Activated naive CD8-positive, alpha-beta T cell (primary cell): ENCODE measurements around the gene PI4KA.
A peak's percentile ranks its signal among the peaks of the same experiment; 100 is the strongest.

Experiments
- H3K27ac Mint-ChIP-seq: one replicate; pipeline ENCODE4 v1.8.0; 2021; ENCODE audit warnings: mixed read lengths
- H3K27me3 Mint-ChIP-seq: one replicate; pipeline ENCODE4 v1.8.0; 2021; ENCODE audit warnings: mixed read lengths
- H3K36me3 Mint-ChIP-seq: one replicate; pipeline ENCODE4 v1.8.0; 2021; ENCODE audit warnings: mixed read lengths
- H3K4me1 Mint-ChIP-seq: one replicate; pipeline ENCODE4 v1.8.0; 2021; ENCODE audit warnings: low read depth, mixed read lengths
- H3K4me3 Mint-ChIP-seq: one replicate; pipeline ENCODE4 v1.8.0; 2021; ENCODE audit warnings: mild to moderate bottlenecking, mixed read lengths
- H3K9me3 Mint-ChIP-seq: one replicate; pipeline ENCODE4 v1.8.0; 2021; ENCODE audit warnings: low read depth, mixed read lengths

PI4KA gene

DNA sequence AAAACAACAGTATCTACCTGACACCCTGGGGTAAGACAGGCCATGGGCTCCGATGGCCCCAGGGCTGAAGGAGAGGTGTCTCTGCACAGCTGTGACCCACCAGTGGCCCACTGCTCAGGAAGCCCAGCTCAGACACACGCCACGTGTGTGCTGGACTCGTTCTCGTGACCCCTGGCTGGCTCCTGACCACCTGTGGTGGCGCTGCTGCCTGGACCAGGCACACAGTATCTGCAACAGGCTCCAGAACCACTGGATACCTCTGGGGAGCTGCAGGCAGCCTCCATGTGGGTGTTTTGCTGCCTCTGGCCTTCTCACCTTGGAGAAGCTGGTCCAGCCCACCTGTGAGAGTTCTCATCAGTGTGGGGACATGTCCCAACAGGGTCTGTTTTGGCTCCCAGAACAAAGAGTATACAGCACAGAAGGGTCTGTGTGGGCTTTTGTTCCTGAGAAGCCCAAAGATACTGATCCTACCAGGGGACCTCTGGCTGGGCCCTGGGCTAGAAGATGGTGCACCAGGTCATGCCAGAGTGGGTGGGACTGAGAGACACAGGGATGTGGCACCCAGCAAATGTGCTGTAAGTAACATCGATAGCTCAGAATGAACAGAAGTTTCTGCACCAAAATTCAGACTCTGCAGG, 106.4 kb downstream of the PI4KA start:
- no peak overlapping the region for H3K27ac Mint-ChIP-seq
- H3K27me3 Mint-ChIP-seq: no peaks in the 10 kb centered on the region
- peaks cover 2% of the 10 kb centered on the region for H3K36me3 Mint-ChIP-seq
- H3K9me3 Mint-ChIP-seq: no peaks in the 10 kb centered on the region
- no peak overlapping the region for H3K4me3 Mint-ChIP-seq
- no peaks in the 10 kb centered on the region for H3K4me1 Mint-ChIP-seq

- Mint-ChIP-seq H3K36me3 (no peaks in the 10 kb centered on the region), H3K4me3 (no peak overlapping the region), H3K27ac (no peak overlapping the region), H3K27me3 (no peaks in the 10 kb centered on the region), H3K4me1 (no peaks in the 10 kb centered on the region), H3K9me3 (no peaks in the 10 kb centered on the region)
Measured at GRCh38 chr22:20751185-20751851, 107.3 kb downstream of the PI4KA start.

GRCh38 chr22:20750461-20751184, 108.0 kb downstream of the PI4KA start:
- H3K9me3 Mint-ChIP-seq: no peaks in the 10 kb centered on the region
- no peaks in the 10 kb centered on the region for H3K4me1 Mint-ChIP-seq
- no peaks in the 10 kb centered on the region for H3K36me3 Mint-ChIP-seq
- no peaks in the 10 kb centered on the region for H3K27me3 Mint-ChIP-seq
- no peak overlapping the region for H3K4me3 Mint-ChIP-seq
- no peak overlapping the region for H3K27ac Mint-ChIP-seq

DNA sequence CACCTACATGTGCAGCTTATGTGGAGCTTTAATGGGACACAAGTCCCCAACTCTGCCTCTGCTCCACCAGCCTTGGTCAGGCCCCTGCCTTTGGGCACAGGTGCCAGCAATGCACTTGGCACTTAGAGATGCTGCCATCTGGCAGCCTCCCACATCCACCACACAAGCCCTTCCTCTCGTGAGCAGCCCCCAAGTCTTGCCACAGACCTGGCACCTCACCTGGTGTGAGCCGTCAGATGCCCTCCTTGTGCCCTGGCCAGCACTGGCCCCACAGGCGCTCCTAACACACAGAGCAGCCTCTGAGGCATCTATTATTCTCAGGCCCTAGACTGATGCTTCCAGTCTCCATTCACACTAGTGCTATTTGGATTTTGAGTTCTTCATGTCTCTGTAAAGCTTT, 109.2 kb downstream of the PI4KA start:
- no peaks in the 10 kb centered on the region for H3K9me3 Mint-ChIP-seq
- no peak overlapping the region for H3K4me3 Mint-ChIP-seq
- no peaks in the 10 kb centered on the region for H3K4me1 Mint-ChIP-seq
- no peaks in the 10 kb centered on the region for H3K36me3 Mint-ChIP-seq
- H3K27me3 Mint-ChIP-seq: no peaks in the 10 kb centered on the region
- no peak overlapping the region for H3K27ac Mint-ChIP-seq

GRCh38 chr22:20748731-20749428, 109.7 kb downstream of the PI4KA start:
- Mint-ChIP-seq H3K27me3 (no peaks in the 10 kb centered on the region), H3K4me3 (no peak overlapping the region), H3K36me3 (no peaks in the 10 kb centered on the region), H3K4me1 (no peaks in the 10 kb centered on the region), H3K27ac (peak overlapping the region; percentile 3), H3K9me3 (no peaks in the 10 kb centered on the region)

GRCh38 chr22:20748082-20748481, 110.5 kb downstream of the PI4KA start:
- H3K4me3 Mint-ChIP-seq: no peak overlapping the region
- no peaks in the 10 kb centered on the region for H3K4me1 Mint-ChIP-seq
- H3K9me3 Mint-ChIP-seq: no peaks in the 10 kb centered on the region
- no peaks in the 10 kb centered on the region for H3K27me3 Mint-ChIP-seq
- no peak overlapping the region for H3K27ac Mint-ChIP-seq
- H3K36me3 Mint-ChIP-seq: no peaks in the 10 kb centered on the region

DNA sequence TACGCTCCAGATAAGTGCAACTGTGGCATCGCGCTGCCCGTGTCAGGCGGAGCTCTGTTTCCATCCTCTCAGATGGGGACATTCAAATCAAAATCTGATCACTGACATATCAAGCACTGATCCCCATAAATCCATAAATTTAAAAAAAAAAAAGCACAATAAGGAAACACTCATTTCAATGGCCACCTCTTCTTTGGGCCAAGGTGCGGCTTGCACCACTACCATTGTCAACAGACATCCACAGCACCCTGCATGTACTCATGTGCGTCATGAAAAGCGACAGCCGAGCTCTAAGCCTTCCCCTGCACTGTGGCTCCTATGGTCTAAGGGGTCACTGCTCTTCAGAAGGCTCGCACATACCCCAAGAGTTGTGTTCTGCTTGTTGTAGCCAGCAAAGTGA, 111.4 kb downstream of the PI4KA start:
- no peaks in the 10 kb centered on the region for H3K36me3 Mint-ChIP-seq

DNA sequence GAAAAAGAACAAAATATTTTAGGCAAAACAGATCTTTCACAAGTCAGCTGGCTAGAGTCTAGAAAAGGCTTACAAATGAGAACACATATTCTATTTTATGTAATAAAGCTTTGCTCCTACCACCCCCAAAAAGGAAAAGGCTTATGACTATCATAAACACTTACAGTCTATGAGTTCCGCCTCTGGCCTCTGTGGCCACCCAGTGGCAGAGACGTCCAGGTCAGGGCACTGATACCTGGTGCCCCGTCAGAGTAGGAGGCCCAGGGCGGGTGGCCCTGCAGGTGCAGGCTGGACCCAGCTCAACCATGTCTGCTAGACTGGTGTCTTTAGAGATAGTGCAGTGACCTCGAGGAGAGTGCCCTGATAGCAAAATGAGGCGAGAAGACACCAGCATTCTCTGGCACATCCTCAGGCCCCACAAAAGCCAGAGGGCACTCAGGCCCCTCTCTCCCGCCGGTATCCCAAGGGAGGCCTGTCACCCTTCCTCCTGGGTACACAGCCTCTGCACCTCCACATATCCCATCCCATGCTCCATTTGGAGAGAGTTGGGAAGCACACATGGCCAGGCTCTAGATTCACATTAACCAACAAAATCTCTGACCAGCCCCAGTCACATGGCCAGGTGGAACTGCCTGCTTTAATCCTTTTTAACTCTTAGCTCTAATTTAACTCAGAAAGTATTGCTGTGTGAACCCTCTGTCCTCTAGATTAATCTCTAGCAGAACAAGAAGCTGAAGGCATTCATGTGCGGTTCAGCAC, 112.0 kb downstream of the PI4KA start:
- no peak overlapping the region for H3K4me3 Mint-ChIP-seq
- no peaks in the 10 kb centered on the region for H3K36me3 Mint-ChIP-seq
- no peaks in the 10 kb centered on the region for H3K27me3 Mint-ChIP-seq
- no peak overlapping the region for H3K27ac Mint-ChIP-seq
- H3K4me1 Mint-ChIP-seq: no peaks in the 10 kb centered on the region
- no peaks in the 10 kb centered on the region for H3K9me3 Mint-ChIP-seq

More for the DNA sequence above, 111.4 kb downstream of the PI4KA start:
- Mint-ChIP-seq H3K9me3 (no peaks in the 10 kb centered on the region), H3K4me1 (no peaks in the 10 kb centered on the region), H3K27me3 (no peaks in the 10 kb centered on the region), H3K4me3 (no peak overlapping the region), H3K27ac (no peak overlapping the region)

DNA sequence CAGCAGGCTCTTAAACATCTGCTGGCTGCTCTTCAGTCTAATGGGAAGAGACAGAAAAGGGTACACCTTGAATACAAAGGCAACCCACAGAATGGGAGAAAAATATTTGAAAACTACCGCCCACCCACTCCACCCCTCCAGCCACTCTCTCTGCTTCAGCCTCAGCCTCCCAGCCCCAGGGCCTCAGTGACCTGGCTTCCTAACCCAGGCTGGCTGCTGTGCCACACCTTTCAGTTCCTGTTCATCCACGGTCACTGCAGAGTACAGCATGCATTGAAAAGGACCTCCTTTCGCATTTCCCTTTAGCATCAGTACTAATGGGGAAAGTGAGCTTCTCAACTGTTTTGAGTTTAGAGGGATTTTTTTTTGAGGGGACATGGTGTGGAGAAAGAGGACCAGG, 113.5 kb downstream of the PI4KA start:
- peaks cover 4% of the 10 kb centered on the region for H3K36me3 Mint-ChIP-seq
- no peak overlapping the region for H3K4me3 Mint-ChIP-seq
- no peaks in the 10 kb centered on the region for H3K9me3 Mint-ChIP-seq
- peak overlapping the region; percentile 50 for H3K27ac Mint-ChIP-seq
- no peaks in the 10 kb centered on the region for H3K27me3 Mint-ChIP-seq
- H3K4me1 Mint-ChIP-seq: no peaks in the 10 kb centered on the region

DNA sequence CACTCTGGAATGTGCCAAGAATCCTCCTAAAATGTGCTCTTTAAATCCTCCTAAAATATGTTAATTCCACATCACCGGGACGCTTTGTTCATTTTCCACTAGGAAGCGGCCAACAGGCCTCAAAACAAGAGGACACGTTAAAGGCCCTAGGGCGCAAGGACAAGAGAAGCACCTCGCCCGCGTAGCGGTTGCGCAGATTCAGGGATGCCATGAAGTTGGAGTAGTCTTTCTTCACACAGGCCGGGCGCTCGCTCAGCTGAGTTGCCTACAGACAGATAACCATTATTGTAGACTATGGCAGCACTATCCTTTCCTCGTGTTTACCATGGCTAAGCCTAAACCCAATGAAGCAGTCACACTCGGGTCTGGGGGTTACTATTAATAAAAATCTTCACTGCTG, 114.2 kb downstream of the PI4KA start:
- no peaks in the 10 kb centered on the region for H3K27me3 Mint-ChIP-seq
- peaks cover 4% of the 10 kb centered on the region for H3K36me3 Mint-ChIP-seq
- no peaks in the 10 kb centered on the region for H3K9me3 Mint-ChIP-seq
- peaks cover under 1% of the 10 kb centered on the region for H3K4me1 Mint-ChIP-seq
- H3K4me3 Mint-ChIP-seq: no peak overlapping the region
- H3K27ac Mint-ChIP-seq: no peak overlapping the region

DNA sequence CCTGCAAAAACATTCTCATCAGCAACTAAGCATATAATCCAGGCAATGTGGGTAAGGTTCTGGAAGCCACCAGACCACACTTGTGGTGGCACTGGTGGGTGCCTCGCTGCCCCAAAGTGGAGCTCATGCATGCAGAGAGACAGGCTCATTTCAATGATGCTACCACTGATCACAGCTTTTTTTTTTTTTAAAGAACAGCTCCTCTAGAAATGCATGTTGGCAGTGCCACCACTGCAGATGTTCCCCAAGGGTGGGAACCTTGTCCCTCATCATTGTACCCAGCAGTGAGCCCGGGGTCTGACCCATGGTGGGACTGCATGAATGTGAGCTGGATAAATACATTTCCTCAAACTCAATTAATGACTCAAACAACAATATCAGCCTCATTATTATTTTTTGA, 115.8 kb downstream of the PI4KA start:
- Mint-ChIP-seq H3K36me3 (peaks cover 8% of the 10 kb centered on the region), H3K4me1 (peaks cover 1% of the 10 kb centered on the region), H3K27me3 (no peaks in the 10 kb centered on the region), H3K9me3 (no peaks in the 10 kb centered on the region), H3K27ac (no peak overlapping the region), H3K4me3 (no peak overlapping the region)

DNA sequence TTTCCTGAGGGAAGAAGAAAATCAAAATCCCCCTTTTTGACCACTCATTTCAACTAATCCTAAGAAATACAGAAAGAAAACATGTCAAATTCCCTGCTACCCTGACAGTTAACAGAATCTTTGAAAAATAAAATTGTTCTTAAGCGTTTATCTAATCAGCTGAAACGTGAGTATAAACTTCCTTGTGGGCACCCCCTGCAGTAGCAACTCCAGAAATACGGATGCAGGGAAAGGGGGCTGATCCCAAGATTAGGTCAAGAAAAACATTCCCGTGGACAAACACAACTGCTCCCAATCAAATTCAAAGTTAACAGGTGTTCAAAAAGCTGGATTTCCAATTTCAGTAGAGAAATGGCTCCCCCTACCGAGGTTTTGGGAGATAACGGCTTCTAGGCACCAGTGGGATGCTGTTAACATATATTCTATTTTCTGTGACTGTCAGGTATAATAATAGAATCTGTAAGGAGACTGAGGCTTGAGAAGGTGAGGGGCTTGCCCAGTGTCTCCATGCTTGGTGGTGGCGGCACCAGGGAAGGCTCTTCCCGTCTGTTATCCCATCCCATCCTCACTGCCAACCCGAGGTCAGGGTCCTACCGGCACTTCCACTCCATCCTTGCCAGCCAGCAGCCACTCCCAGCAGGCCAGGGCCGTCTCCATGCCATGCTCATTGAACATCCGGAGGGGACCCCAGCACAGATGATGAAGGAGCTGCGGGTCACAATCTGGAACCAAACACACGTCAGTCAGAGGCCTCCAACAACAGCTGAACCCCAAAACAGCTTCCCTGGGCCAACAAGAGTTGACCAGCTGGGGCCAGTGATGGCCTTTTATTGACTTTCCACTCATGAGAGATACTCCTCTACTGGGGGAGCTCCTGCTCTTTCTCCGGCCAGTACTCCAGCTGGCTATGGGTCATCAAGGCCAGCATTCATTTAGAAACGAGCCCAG, 116.7 kb downstream of the PI4KA start:
- Mint-ChIP-seq H3K27me3 (no peaks in the 10 kb centered on the region), H3K27ac (no peak overlapping the region), H3K36me3 (peaks cover 8% of the 10 kb centered on the region), H3K4me1 (peaks cover 1% of the 10 kb centered on the region), H3K9me3 (no peaks in the 10 kb centered on the region), H3K4me3 (no peak overlapping the region)

- Mint-ChIP-seq H3K4me1 (peaks cover 1% of the 10 kb centered on the region), H3K27me3 (no peaks in the 10 kb centered on the region), H3K4me3 (no peak overlapping the region), H3K9me3 (no peaks in the 10 kb centered on the region), H3K27ac (no peak overlapping the region), H3K36me3 (peaks cover 8% of the 10 kb centered on the region)
Measured at GRCh38 chr22:20741008-20741633, 117.5 kb downstream of the PI4KA start.
